Measurements from ENCODE around the gene FKBP9.
"Not testable (repeated sequence)": the region's sequence is repeated elsewhere in the genome, so short reads cannot be mapped to it uniquely, and the experiment has no call there.

The FKBP9 gene

DNA sequence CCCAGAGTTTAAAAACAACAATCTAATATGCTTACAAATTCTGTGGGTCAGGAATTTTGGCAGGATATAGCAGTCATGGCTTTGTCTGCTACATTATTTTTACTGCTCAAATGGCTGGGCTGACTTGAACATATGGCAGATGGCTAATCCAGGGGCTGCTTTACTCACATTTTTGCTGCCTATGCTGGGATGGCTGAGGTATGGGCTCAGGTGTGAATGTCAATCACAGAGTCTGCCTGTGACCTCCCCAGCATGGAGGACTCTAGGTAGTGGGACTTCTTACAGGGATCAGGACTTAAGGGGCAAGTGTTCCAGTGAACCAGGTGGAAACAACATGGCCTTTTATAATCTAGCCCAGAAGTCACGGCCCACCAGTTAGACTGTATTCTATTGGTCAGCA is 4.4 kb upstream of the FKBP9 start:
- DNase-seq, result no peak

GRCh38 chr7:32958046-32959025 is 1.1 kb downstream of the FKBP9 start:
- no peak for DNase-seq

DNA sequence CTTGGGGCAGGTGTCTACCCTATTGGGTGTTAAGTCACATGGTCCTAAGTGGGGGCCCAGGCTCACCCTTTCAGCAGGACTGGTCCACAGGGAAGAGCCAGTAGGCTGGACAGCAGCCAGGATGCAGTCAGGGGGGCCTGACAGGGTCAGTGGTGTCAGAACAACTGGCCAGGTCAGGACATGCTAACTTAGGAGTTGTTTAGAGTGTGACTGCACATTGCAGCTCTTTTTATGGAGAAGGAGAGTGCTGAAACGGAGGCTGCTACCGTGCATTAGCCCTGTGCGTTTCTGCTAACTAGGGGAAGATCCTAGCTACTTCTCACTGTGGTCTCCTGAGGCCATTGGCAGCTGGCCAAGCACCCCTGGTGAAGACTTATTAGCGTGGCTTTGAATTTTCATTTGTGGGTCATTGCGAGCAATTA is 6.7 kb downstream of the FKBP9 start:
- not testable (repeated sequence) for DNase-seq

GRCh38 chr7:32964461-32965159 is 7.4 kb downstream of the FKBP9 start:
- DNase-seq, result not testable (repeated sequence)

GRCh38 chr7:32966489-32967267 is 9.4 kb downstream of the FKBP9 start:
- DNase-seq, result not testable (repeated sequence)

DNA sequence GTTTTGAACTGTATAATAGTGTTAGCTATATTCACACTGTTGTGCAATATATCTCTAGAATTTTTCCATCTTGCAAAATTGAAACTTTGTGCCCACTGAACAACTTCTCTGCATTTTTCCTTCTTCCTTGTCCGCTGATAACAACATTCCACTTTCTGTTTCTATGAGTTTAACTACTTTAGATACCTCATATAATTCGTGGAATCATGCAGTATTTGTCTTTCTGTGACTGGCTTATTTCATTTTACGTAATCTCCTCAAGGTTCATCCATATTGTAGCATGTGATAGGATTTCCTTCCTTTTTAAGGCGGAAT is 10.0 kb downstream of the FKBP9 start:
- DNase-seq, result not testable (repeated sequence)

DNA sequence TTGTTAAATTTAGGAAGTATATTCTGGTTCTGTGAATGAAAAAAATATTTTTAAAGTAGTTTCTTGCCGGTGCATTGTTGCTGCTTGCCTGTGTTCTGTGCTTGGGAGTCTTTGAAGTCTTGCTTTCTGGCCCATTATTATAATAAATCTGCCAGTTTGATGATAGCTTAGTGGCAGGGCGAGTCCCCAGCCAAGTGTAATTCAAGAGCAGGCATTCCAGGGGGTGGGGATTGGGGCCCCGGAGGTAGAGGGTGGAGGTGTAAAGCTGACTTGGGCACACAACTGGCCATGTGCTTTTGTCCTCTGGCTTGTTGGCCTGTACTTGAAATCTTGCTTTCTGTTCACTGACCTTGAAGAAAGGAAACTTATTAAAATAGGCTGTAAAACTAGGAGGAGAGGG is 14.7 kb downstream of the FKBP9 start:
- DNase-seq, result not testable (repeated sequence)

DNA sequence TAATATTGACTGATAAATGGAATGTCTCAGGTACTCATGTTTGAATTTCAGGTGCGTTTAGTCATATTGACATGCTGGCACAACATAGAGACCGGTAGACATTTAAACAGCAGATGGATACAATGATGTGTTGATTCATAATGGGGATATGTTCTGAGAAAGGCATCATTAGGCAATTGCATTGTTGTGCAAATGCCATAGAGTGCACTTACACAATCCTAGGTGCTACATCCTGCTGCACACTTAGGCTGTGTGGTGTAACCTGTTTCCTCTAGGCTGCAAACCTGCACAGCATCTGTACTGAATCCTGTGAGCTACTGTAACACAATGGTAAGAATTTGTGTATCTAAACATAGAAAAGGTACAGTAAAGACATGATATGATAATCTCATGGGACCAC is 19.9 kb downstream of the FKBP9 start:
- DNase-seq, result not testable (repeated sequence)

DNA sequence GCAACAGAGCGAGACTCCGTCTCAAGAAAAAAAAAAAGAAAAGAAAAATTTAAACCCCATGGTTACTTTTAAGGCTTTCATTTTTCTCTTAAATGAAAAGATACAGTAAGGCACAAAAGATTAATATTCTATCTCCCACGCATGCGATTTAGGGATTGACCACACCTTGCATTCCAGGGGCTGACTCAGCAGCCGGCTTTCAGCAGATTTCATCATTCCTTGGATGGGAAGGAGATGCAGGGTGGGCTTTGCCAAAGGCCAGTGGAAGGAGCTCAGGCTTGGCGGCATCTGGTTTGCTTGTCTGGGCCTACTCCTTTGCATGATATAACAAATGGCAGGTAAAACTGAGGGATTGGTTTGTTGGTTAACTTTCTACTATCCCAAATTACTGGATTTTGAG is 22.0 kb downstream of the FKBP9 start:
- DNase-seq, result not testable (repeated sequence)

DNA sequence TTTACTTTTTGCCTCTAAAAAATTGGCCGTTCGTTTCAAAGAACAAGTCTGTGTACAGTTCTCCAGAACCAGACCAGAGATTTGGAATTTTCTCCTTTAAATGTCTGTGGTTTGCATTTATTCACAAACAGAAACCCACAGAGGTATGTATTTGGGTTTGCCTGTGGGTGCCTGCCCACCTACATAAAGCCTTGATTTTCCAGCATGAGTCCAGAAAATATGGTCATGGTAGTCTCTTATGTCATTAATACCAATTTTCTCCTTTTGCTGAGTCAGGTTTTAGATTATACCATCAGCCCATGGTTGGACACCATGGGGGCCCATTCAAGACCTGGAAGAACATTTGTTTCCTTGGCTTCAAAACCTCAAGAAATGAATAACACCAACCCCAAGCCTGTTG is 22.7 kb downstream of the FKBP9 start:
- DNase-seq, result not testable (repeated sequence)

- DNase-seq, result not testable (repeated sequence)
Measured at GRCh38 chr7:32988148-32988547, 30.9 kb downstream of the FKBP9 start.

DNA sequence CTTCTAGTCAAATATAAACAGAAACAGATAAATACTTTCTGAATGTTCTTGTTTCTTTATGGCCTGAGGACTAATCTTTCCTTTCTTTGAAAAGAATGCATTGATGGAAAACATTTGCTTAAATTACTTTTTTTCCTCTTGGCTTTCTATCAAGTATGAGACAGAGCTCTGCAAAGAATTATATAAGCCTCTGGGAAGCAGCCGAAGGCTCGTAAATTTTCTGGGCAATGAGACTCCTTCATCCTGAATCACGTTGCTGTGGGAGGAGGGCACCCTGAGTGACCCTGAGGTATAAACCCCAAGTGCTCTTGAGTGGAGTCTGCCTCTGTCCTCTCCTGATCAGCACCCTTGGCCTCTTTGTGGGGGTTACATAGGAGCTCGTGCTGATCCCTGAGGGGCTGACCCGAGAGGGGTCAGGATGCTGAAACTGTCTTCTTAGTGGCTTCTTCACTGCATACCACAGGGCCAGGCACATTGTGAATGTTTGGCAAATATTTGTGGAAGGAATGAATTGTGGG is 33.9 kb downstream of the FKBP9 start:
- not testable (repeated sequence) for DNase-seq

DNA sequence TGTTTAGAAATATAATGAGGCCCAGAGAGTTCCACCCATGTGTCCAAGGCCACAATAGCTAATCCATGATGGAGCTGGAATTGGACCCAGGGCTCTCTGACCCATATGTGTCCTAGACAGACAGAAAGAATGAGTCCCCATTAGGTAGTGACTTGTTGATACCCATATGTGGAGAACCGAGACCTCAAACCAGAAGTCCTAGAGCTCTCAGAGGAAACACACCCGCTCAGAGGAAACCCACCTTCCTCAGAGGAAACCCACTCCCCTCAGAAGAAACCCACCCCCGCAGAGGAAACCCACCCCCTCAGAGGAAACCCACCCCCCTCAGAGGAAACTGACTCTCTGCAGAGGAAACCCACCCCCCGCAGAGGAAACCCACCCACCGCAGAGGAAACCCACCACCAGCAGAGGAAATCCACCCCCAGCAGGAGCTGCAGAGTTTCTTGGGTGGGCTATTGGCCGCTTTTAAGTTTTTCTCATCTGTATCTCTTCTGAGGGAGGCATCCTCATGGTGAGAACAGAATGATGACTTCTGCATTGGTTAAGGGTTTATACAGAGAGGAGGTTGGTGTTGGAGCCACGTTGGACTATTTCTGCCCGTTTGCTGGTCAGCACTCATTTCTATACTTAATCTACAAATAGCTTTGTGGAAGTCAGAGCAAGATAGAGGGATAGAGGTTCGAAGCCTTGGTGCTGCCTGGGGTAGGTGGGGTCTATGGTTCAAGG is 34.9 kb downstream of the FKBP9 start:
- DNase-seq, result not testable (repeated sequence)

DNA sequence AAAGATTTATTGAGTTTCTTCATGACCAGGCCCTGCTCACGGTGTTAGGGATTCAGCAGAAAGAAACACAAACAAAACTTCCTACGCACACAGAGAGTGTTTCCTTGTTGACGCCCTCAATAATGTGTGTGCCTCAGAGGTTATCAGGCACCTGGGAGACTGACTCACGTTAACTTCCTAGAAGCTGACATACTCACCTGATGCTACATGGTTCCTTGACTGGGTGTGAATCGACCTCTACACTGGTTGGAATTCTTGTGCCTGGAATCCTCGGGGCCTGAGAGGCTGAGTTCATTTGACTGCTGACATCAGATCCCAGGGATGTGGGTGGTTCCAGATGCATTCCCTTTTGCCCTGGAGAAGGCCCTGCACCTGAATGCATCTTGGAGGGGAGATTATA is 35.5 kb downstream of the FKBP9 start:
- not testable (repeated sequence) for DNase-seq

DNA sequence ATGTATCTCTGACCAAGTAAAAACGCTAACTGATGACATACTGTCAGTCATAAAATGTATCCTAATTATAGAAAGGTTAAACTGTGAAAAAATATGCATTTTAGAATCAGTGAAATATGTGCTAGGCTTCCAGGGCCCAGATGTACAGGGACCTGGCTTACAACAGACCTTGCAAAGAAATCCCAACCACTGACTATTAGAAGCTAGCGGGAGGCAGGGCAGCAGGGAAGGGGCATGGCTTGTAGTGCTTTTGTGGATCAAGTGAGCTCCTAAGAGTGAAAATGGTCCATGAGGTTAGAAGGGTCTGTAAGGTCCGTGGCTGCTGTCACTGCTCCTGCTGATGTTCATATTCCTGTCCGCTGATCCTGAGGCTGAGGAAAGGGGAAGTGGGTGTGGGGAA is 40.7 kb downstream of the FKBP9 start:
- not testable (repeated sequence) for DNase-seq

- not testable (repeated sequence) for DNase-seq
Measured at GRCh38 chr7:32998361-32999171, 41.3 kb downstream of the FKBP9 start.

DNA sequence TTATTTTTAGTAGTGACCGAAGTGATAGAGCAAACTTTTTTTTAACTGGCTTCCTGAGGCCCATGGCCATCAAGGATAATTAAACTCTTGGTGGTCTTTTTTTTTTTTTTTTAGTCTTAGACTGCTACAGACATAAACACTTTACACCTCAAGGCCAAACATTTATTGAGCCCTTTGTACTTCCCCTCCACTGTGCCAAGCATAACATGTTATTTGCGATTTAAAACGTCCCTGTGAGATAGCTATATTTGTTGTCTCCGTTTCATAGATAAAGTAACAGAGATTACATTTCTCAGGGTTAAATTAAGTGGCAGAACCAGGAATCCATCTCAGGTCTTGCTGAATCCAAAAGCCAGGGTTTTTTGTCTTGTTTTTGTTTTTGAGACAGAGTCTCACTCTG is 42.1 kb downstream of the FKBP9 start:
- DNase-seq, result not testable (repeated sequence)

DNA sequence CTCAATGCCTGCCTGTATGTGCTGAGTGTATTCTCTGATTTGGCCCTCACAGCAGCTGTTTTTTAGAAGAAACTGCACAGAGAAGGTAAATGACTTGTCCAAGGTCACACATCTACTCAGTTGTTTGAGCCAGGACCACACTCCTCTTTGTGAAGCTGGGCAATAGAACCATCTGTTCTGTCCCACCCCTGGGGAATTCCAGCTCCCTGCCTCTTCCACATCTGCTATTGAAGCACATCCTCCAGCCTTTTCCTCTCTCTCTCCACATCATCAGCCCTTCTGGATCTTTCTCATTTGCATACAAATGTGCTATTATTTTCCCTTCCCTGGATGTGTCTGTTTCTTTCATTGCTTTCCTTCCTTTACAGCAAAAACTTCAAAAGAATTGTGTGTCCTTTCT is 45.9 kb downstream of the FKBP9 start:
- DNase-seq, result not testable (repeated sequence)

DNA sequence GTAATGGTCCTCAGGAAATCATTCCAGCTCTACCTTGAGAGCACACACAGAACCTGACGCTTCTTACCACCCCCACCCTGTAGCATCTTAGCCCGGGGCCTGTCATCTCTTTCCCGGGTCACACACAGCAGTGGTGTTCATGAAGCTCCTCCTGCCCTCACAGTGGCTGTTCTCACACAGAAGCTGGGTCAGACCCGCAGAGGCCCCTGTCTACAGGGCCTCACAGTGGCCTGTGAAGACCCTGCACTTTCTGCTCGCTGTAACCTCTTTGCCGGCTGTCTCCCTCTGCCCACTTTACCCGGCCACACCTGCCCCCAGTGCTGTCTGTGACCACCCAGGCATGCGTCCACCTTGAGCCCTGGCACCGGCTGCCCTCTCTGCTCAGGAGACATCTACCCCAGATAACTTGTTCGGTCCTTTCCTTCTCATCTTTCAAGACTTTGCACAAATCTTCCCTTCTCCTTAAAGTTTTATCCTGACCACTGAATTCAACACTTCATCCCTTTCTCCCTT is 46.9 kb downstream of the FKBP9 start:
- not testable (repeated sequence) for DNase-seq

GRCh38 chr7:33005193-33005592 is 48.0 kb downstream of the FKBP9 start:
- not testable (repeated sequence) for DNase-seq

DNA sequence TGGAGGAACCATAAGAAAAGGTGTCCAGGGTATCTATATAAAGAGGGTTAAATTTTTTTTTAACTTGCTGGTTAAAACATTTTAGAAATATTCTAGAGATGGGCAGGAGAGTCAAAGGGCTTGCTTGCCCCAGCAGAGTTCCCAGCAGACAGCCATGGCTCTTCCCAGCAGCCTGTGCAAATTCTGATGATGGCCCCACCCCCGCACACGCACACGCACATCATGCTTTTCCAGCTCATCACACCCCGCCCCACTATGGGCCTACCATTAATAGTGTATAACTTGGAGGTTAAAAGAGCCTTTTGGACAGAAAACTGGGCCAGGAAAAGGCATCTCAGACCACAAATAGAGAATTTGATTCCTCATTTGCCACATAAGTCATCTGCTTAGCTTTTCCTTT is 48.5 kb downstream of the FKBP9 start:
- DNase-seq, result not testable (repeated sequence)

Data from activated CD4-positive, alpha-beta T cell treated with anti-CD3 and anti-CD28 coated beads for 48 hours (primary cell).